GM12874 (cell line): Measurements from ENCODE around the gene LIN28A.

Experiments
- CTCF ChIP-seq: IDR thresholded peaks from 2 replicates; pipeline ENCODE4 v1.5.1; 2011; ENCODE audit warnings: low read depth, mild to moderate bottlenecking, control low read depth, low read length, moderate library complexity; ENCODE audit not compliant: insufficient read depth

LIN28A gene

GRCh38 chr1:26470878-26471497 lies 60.4 kb downstream of the LIN28A start:
- TF ChIP-seq CTCF, result no peak; the same call in 1 of the 2 replicates

- TF ChIP-seq CTCF, result no peak
Measured at GRCh38 chr1:26471498-26472319, 61.1 kb downstream of the LIN28A start.

GRCh38 chr1:26472320-26472900 lies 61.8 kb downstream of the LIN28A start, which contains the start of gene HMGN2:
TSS of gene HMGN2 (plus strand) at chr1:26472440. CDS start at chr1:26472613, 173 bp downstream.
- TF ChIP-seq CTCF, result no peak

GRCh38 chr1:26472901-26473845 lies 62.6 kb downstream of the LIN28A start:
- no peak for TF ChIP-seq CTCF

GRCh38 chr1:26474818-26475217 lies 64.2 kb downstream of the LIN28A start:
- no peak for TF ChIP-seq CTCF

- no peak for TF ChIP-seq CTCF
Measured at GRCh38 chr1:26475989-26476388, 65.4 kb downstream of the LIN28A start.
